Epithelial cell of prostate (primary cell): Measurements from ENCODE around the gene CAPN10.
"Not testable (repeated sequence)": the region's sequence is repeated elsewhere in the genome, so short reads cannot be mapped to it uniquely, and the experiment has no call there.

ENCODE experiments used
- DNase-seq: peaks from one replicate; pipeline ENCODE4 v3.0.0-alpha.2; 2011; ENCODE audit warnings: low read depth, low spot score
- H3K27ac ChIP-seq: fragments of 450-650 bp; 2 replicates; pipeline ENCODE4 v1.5.1; 2017; ENCODE audit warnings: mild to moderate bottlenecking

CAPN10 gene

DNA sequence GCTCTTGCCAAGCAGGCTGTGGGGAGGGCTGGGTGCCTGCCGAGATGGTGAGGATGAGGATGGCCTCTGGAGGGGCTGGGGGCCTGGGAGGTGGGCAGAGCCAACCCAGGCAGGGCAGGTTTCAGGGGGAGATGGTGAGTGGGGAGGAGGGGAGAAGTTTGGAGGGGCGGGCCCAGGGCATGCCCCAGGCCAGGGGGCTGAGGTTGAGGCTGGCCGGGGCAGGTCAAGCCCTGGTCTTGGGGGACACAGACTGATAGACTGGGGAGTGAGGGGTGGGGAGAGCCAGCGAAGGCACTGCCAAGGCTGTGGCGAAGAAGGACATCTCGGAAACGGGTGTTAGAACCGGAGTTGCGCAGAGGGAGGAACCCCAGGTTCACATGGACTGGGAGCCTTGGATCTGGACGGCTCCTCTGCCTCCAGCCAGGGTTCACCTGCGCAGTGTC is 12.6 kb downstream of the CAPN10 start:
- H3K27ac ChIP-seq = no peak overlapping the region
- no peak for DNase-seq

DNA sequence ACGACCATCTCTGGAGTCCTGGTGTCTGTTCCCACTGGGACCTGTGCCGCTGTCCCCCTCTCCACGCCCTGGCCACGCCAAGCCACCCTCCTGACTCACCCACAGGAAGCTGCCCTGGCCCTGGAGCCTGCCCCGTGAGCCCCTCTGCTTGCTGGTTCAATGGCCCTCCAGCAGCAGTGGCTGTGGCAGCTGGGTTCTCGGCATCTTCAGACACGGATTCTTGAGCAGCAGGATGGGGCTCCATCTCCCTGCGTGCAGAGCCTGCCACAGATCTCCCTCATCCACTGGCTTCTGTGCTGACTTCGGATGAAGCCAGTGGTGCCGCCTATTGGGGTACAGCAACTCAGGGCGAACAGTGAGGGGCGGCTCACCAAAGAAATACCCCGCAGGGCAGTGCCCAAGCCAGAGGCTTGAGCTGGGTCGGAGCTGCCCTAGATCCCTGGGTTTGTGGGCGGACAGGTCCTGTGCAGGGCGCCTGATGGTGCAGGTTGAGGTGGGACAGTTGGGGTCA is 14.0 kb downstream of the CAPN10 start:
- no peak overlapping the region for H3K27ac ChIP-seq
- DNase-seq = no peak

GRCh38 chr2:240601061-240601830 is 14.7 kb downstream of the CAPN10 start:
- H3K27ac ChIP-seq = no peak overlapping the region
- DNase-seq = no peak

DNA sequence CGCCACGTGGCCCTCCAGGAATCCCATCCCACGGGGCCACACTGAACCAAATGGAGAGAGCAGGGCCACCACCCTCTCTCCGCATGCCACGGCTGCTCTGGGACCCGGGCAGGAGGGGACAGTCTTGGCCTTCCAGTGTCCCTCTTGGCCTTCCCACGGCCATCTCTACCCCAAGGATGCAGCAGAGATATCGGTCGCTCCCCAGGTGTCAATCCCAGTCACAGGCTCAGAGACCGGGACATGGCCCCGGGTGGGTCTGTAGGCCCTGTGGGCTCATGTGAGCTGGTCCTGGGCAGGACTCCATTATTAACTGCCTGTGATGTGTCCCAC is 15.3 kb downstream of the CAPN10 start:
- DNase-seq = no peak
- H3K27ac ChIP-seq = no peak overlapping the region

DNA sequence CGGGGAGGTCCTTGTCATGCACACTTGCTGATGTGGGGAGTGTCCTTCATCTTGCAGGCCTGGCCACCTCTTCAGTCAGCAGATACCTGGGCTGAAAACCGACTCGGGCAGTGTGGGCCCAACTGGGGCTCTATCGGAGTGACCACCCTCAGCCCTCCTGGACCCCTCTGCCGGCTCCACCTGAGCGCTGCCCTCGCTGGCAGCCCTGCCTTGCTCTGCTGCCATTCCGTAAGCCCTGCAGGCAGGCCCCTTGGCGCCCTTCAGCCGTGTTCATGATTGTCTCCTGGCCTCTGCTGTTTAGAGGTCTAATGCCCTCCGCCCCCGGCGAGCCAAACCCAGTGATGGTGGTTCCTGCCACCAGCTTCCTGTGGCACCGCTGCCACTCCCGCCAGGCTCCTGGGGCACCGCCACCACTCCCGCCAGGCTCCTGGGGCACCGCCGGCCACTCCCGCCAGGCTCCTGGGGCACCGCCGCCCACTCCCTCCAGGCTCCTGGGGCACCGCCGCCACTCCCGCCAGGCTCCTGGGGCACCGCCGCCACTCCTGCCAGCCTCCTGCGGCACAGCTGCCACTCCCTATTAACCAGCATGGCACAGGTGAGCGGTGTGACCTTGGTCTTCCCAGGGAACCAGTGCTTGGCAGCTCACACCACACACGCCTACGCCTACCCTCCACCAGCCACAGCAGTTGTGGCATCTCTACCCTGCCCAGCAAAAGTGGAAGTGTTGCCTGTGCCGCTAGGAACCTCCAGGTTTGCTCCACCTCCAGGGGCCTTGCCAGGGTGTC is 15.9 kb downstream of the CAPN10 start:
- no peak for DNase-seq
- H3K27ac ChIP-seq = no peak overlapping the region

GRCh38 chr2:240603081-240603835 is 16.7 kb downstream of the CAPN10 start:
- H3K27ac ChIP-seq = no peak overlapping the region
- DNase-seq = no peak

GRCh38 chr2:240603846-240604245 is 17.3 kb downstream of the CAPN10 start:
- H3K27ac ChIP-seq = no peak overlapping the region
- no peak for DNase-seq

- no peak overlapping the region for H3K27ac ChIP-seq
- DNase-seq = no peak
Observed at GRCh38 chr2:240604291-240604938, 17.9 kb downstream of the CAPN10 start.

DNA sequence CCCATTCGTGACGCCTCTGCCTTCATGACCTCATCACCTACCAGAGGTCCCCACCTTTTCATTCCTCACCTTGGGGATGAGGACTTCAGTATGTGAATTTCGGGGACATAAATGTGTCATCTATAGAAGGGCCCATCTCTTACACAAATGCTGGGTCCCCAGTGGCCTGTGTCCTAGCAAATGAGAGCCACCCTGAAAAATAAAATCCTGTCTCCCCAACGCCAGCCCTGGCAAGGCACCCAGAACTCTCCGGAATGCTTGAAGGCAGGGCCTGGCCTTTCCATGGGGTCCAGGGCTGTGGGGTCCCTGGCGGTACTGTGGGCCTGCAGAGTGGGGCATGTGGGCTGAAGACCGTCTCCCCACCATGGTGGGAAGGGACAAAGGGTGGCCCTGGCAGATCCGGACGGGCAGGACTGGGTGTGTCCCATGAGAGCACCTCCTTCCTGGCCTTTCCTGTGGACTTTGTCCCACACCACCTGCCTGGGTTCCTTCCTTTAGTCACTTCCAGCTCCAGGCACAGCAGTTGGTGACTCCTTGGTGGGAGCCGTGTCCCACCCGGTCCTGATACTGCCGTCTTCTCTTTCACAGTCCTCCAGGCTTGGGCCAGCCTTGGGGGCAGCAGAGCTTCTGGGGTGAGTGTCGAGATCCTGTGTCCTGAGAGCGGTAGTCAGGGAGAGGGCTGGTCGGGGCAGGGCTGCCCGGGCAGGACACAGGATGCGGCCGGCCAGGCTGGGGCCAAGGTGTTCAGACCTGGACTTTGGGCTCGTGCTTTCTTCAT is 18.6 kb downstream of the CAPN10 start:
- H3K27ac ChIP-seq = no peak overlapping the region
- DNase-seq = no peak

- no peak for DNase-seq
- H3K27ac ChIP-seq = no peak overlapping the region
Observed at GRCh38 chr2:240605867-240606743, 19.6 kb downstream of the CAPN10 start.

GRCh38 chr2:240611601-240612210 is 25.2 kb downstream of the CAPN10 start:
- no peak for DNase-seq
- no peak overlapping the region for H3K27ac ChIP-seq

- no peak overlapping the region for H3K27ac ChIP-seq
- no peak for DNase-seq
Observed at GRCh38 chr2:240613781-240614180, 27.2 kb downstream of the CAPN10 start.

GRCh38 chr2:240614391-240614790 is 27.9 kb downstream of the CAPN10 start:
- no peak for DNase-seq
- H3K27ac ChIP-seq = no peak overlapping the region

DNA sequence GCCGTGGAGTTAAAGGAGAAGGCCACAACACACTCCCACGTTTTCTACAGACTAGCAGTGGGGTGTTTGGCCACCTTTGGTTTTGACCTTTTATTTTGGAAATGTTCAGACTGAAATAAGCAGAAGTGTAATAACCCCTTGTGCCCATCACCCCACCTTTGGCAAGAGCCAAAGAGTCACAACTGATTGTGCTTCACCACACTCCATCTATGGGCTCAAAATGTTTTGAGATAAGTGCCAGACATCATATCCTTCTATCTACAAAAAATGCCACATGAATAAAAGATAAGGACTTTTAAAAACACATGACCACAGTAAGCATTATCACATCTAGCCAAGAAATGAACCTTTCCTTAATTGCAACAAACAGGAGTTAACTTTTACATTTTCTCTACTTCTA is 28.9 kb downstream of the CAPN10 start:
- H3K27ac ChIP-seq = no peak overlapping the region
- no peak for DNase-seq

GRCh38 chr2:240615820-240616547 is 29.4 kb downstream of the CAPN10 start:
- H3K27ac ChIP-seq = no peak overlapping the region
- no peak for DNase-seq

DNA sequence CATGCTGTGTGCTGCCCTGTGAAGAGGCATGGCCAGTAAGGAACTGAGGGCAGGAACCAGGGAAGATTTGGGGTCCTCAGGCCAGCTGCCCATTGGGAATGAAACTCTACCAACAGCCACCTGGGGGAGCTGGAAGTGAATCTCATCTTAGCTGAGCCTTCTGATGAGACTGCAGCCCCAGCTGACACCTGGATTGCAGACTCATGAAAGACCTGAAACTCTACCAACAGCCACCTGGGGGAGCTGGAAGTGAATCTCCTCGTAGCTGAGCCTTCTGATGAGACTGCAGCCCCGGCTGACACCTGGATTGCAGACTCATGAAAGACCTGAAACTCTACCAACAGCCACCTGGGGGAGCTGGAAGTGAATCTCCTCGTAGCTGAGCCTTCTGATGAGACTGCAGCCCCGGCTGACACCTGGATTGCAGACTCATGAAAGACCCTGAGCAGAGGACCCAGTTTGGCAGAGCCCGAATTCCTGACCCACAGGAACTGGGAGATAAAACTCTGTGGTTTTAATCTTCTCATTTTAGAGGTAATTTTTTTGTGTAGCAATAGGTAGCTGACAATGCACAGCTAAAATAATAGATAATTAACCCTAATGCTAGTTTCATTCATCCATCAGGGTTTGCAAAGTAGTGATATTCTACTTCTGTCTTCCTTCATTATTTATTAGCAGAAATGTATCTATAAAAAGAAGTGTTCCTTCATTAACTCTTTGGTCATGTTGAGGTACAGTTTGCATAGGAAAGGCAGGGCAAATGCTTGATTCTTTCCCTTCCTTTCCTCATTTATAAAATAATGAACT is 30.5 kb downstream of the CAPN10 start:
- H3K27ac ChIP-seq, DNase-seq: not testable (repeated sequence)

GRCh38 chr2:240618776-240619175 is 32.2 kb downstream of the CAPN10 start:
- DNase-seq = no peak
- no peak overlapping the region for H3K27ac ChIP-seq
